SK-N-MC (cell line): Measurements from ENCODE around the gene THPO.

Source experiments
- DNase-seq: peaks from one replicate; pipeline ENCODE4 v3.0.0-alpha.2; 2011; ENCODE audit warnings: low read depth, low spot score
- H3K27ac ChIP-seq: fragments of 200-600 bp; sonication (generic); 2 replicates; pipeline ENCODE4 v1.5.1; 2016; ENCODE audit warnings: mixed run types
- H3K36me3 ChIP-seq: fragments of 200-600 bp; sonication (generic); 2 replicates; pipeline ENCODE4 v1.6.1; 2017; ENCODE audit warnings: antibody characterized with exemption, low read length, mixed read lengths; ENCODE audit not compliant: insufficient read depth
- H3K4me3 ChIP-seq: fragments of 200-600 bp; sonication (generic); 2 replicates; pipeline ENCODE4 v1.5.1; 2016
- H3K9ac ChIP-seq: fragments of 200-600 bp; sonication (generic); 2 replicates; pipeline ENCODE4 v1.8.0; 2017; ENCODE audit warnings: mixed run types, mixed read lengths; ENCODE audit not compliant: insufficient read length
- H3K9me3 ChIP-seq: fragments of 200-600 bp; sonication (generic); 2 replicates; pipeline ENCODE4 v1.6.1; 2017; ENCODE audit warnings: low read depth, mild to moderate bottlenecking, antibody characterized with exemption, low read length, moderate library complexity, mixed read lengths
- EZH2 ChIP-seq: fragments of 200-600 bp; sonication (generic); IDR thresholded peaks from one replicate; pipeline ENCODE4 v1.6.1; 2017; ENCODE audit warnings: antibody characterized with exemption
- FOXP2 ChIP-seq: optimal IDR thresholded peaks from 2 replicates; pipeline ENCODE3; 2011; ENCODE audit warnings: mild to moderate bottlenecking, moderate library complexity; ENCODE audit not compliant: insufficient read depth; ENCODE audit errors: extremely low read length, control extremely low read depth
- POLR2AphosphoS5 ChIP-seq: IDR thresholded peaks from 2 replicates; pipeline ENCODE4 v1.6.1; 2012; ENCODE audit warnings: mild to moderate bottlenecking, low read depth, low read length, borderline replicate concordance

The THPO gene

DNA sequence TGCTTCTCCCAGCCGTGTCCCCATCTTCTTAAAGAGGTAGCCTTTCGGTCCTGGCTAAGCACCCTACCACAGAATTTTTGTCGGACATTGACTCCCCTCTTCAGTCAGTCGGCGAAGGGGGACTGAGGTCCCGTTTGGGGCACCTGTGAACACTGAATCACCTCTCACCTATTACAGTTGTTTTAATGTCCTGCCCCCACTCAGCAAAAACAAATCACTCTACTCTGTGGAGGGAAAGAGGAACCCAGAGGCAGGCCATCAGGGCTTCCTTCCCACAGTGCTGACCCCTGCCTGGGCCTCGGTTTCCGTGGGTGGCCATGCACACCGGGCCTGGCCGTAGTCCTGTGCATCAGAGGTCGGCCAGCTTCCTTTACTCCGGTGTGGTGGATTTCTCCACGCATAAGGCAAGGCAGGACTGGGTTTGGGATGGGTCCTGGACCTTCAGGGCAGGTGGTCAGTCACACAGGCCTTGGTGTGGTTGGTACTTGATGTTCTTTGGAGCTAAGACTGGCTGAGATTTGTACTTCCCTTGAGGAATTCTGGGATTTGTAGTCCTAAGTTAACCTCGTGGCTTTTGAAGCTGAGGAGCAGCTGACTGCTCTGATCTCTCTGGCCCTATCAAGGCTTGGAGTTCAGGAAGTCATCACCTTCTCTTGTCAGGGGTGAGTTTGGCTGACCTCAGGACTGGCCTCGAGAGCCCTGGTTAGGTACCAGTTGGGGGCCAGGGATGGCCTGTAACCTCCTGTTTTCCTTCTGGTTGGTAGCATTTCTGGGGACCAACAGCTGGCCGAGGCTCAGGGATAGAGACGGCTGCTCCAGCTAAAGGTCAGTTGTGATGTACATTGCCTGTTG, 41.2 kb downstream of the THPO start:
- Histone ChIP-seq H3K4me3 (peak overlapping the region; percentile 95), H3K27ac (peak overlapping the region; percentile 87; the same call in 1 of the 2 replicates)
- no peak for DNase-seq

DNA sequence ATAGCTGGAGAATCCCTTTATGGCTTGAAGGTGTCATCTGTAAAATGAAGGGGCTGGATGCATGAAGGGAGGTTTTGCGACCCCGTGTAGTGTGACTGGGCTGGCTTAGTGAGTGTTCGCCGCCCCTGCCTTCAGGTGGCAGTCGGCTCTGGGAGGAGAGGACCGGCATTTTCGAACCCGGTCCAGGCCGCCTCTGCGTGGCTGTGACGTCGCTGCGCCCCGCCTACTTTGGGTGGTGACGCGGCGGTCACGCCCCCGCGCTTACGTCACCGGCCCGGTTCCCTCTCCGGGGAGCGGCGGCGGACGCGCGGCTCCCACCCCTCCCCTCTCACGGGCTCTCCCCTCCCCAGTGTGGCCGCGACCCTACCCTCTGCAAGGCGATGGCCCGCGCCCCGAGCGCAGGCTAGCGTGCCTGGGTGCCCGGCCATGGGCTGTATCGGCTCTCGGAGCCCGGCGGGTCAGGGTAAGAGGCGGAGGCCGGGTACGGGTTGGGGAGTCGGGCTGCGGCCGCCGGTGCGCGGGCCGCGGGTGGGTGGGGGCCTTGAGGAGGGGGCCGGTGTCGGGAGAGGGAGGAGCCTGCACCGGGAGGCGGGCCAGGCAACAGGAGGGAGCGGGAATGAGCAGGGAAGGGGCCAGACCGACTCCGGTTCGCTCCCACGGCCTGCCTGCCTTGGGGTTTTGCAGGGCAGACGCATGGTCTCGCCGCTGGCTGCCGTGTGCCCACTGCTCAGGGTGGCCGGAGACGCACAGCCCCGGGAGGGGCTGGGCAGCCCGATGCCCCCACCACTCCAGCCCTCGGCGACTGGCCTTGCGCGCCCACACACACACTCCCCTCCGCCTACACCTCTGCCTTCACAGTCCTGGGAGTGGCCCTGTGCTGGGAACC, 42.1 kb downstream of the THPO start:
- Histone ChIP-seq H3K9ac (peak overlapping the region; percentile 85), H3K27ac (peak overlapping the region; percentile 87), H3K36me3 (peaks cover 43% of the 10 kb centered on the region), H3K9me3 (no peaks in the 10 kb centered on the region), H3K4me3 (peak overlapping the region; percentile 95)
- no peak for DNase-seq
- TF ChIP-seq FOXP2 (peak; percentile 80), EZH2 (no peak), POLR2AphosphoS5 (peak; percentile 96)

More for the DNA sequence above, 41.2 kb downstream of the THPO start:
- Histone ChIP-seq H3K36me3 (peaks cover 35% of the 10 kb centered on the region), H3K9me3 (no peaks in the 10 kb centered on the region), H3K9ac (peak overlapping the region; percentile 85)
- TF ChIP-seq EZH2, result no peak
- TF ChIP-seq POLR2AphosphoS5, result no peak
- no peak for TF ChIP-seq FOXP2

DNA sequence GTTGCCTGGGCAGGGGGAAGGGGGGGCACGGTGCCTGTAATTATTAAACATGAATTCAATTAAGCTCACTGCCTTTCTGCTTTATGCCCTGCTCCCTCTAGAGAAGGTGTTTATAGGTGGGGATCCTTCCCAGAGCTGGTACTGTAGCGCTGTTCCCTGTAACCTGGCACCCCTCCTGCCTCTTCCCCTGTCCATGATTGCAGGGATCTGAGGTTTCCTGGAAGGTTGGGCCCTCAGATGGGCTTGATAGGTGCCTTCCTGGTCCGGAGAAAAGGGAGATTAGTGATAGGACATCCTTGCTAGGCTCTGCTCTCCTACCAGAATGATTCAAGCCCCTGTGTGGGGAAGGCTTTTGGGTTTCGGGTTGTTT, 42.7 kb downstream of the THPO start:
- no peak for DNase-seq
- Histone ChIP-seq H3K4me3 (peak overlapping the region; percentile 95), H3K36me3 (peaks cover 48% of the 10 kb centered on the region)

GRCh38 chr3:184334470-184335158, 43.4 kb downstream of the THPO start:
- no peak for DNase-seq
- Histone ChIP-seq H3K9me3 (no peaks in the 10 kb centered on the region), H3K9ac (no peak overlapping the region), H3K4me3 (no peak overlapping the region), H3K27ac (peak overlapping the region; percentile 87; the same call in 1 of the 2 replicates), H3K36me3 (peaks cover 55% of the 10 kb centered on the region)
- TF ChIP-seq EZH2 (no peak), POLR2AphosphoS5 (no peak; the same call in 1 of the 2 replicates), FOXP2 (no peak)

More for the DNA sequence above, 42.7 kb downstream of the THPO start:
- TF ChIP-seq EZH2 (no peak), POLR2AphosphoS5 (no peak), FOXP2 (no peak)
- peak overlapping the region; percentile 85 for H3K9ac ChIP-seq
- H3K9me3 ChIP-seq, result no peaks in the 10 kb centered on the region
- peak overlapping the region; percentile 87 for H3K27ac ChIP-seq

- peaks cover 64% of the 10 kb centered on the region for H3K36me3 ChIP-seq
- H3K27ac ChIP-seq, result peak overlapping the region; percentile 69; the same call in 1 of the 2 replicates
These were observed 44.3 kb downstream of the THPO start for GRCh38 chr3:184333700-184334099.

GRCh38 chr3:184333190-184333589, 44.8 kb downstream of the THPO start:
- no peak for DNase-seq
- H3K27ac ChIP-seq, result peak overlapping the region; percentile 69
- H3K9ac ChIP-seq, result no peak overlapping the region
- no peak overlapping the region for H3K4me3 ChIP-seq
- no peak for TF ChIP-seq FOXP2
- TF ChIP-seq POLR2AphosphoS5, result no peak
- no peak for TF ChIP-seq EZH2
- H3K9me3 ChIP-seq, result no peaks in the 10 kb centered on the region
- peaks cover 69% of the 10 kb centered on the region for H3K36me3 ChIP-seq

More at GRCh38 chr3:184333700-184334099, 44.3 kb downstream of the THPO start:
- Histone ChIP-seq H3K9me3 (no peaks in the 10 kb centered on the region), H3K9ac (no peak overlapping the region), H3K4me3 (no peak overlapping the region)
- no peak for DNase-seq
- no peak for TF ChIP-seq EZH2
- TF ChIP-seq FOXP2, result no peak
- no peak for TF ChIP-seq POLR2AphosphoS5

DNA sequence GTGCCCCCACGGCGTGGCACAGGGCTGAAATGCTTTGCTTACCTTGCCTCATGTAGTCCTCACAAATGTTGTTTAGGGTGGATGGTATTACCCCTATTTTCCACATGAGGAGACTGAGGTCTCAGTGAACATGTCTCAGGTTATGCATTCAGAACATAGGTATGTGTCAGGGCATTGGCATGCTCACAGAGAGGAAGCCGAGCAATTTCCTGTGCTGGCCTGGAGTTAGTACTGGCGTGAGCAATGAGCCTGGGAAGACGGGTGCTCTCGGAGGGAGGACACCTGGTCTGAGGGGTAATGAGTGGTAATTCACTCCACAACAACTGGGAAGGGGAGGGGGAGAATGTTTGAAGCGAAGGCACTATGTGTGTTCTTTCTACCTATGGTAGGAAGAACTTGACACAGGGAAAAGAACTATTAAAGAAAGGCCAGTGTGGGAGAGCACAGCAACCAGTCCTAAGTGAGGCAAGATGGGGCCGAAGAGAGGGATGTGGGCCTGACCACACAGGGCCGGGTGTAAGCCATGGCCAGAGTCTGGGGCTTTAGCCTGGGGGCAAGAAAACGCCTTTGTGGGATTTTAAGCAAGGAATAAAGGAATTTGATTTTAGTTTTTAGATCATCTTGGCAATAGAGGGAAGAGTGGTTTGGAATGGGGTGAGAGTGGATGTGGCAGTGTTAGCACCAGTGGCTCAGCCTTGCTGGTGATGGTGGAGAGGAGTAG, 45.5 kb downstream of the THPO start:
- peaks cover 76% of the 10 kb centered on the region for H3K36me3 ChIP-seq
- no peaks in the 10 kb centered on the region for H3K9me3 ChIP-seq
- H3K27ac ChIP-seq, result peak overlapping the region; percentile 69
- DNase-seq, result no peak
- TF ChIP-seq POLR2AphosphoS5 (0 out of 2 replicates have a peak, but pooled peaks have one; percentile 25), EZH2 (no peak)
- no peak overlapping the region for H3K9ac ChIP-seq
- H3K4me3 ChIP-seq, result no peak overlapping the region
